IMR-90 (cell line): ENCODE measurements around the gene FDXR.
"Not testable (repeated sequence)": the region's sequence is repeated elsewhere in the genome, so short reads cannot be mapped to it uniquely, and the experiment has no call there.

ENCODE experiments used
- BHLHE40 ChIP-seq: fragments of 150-350 bp; IDR thresholded peaks from 2 replicates; pipeline ENCODE4 v1.6.1; 2016; ENCODE audit warnings: mild to moderate bottlenecking, low read depth, low read length
- CEBPB ChIP-seq: IDR thresholded peaks from 2 replicates; pipeline ENCODE4 v1.6.1; 2012; ENCODE audit warnings: low read depth, low read length, improper control_type of control experiment
- MAZ ChIP-seq: IDR thresholded peaks from 2 replicates; pipeline ENCODE4 v1.6.1; 2012; ENCODE audit warnings: low read depth, mild to moderate bottlenecking, low read length, improper control_type of control experiment, moderate library complexity, borderline replicate concordance
- MXI1 ChIP-seq: IDR thresholded peaks from 2 replicates; pipeline ENCODE4 v1.6.1; 2012; ENCODE audit warnings: low read depth, mild to moderate bottlenecking, low read length, moderate library complexity, borderline replicate concordance
- POLR2A ChIP-seq: IDR thresholded peaks from 2 replicates; pipeline ENCODE4 v1.6.1; 2012; ENCODE audit warnings: mild to moderate bottlenecking, low read depth, low read length
- RAD21 ChIP-seq: IDR thresholded peaks from 2 replicates; pipeline ENCODE4 v1.6.1; 2012; ENCODE audit warnings: low read length, improper control_type of control experiment
- RFX5 ChIP-seq: IDR thresholded peaks from 2 replicates; pipeline ENCODE4 v1.8.0; 2012; ENCODE audit warnings: low read depth, mild to moderate bottlenecking, low read length, moderate library complexity
- SMC3 ChIP-seq: fragments of 150-350 bp; IDR thresholded peaks from 2 replicates; pipeline ENCODE4 v1.6.1; 2016; ENCODE audit warnings: low read depth, mild to moderate bottlenecking, antibody characterized with exemption, low read length, moderate library complexity
- TF ChIP-seq, protein P1 (sequence below): conservative IDR thresholded peaks from 2 replicates; pipeline ENCODE4 v1.5.1; 2012; ENCODE audit warnings: mild to moderate bottlenecking, low read depth, low read length, improper control_type of control experiment

DNA sequence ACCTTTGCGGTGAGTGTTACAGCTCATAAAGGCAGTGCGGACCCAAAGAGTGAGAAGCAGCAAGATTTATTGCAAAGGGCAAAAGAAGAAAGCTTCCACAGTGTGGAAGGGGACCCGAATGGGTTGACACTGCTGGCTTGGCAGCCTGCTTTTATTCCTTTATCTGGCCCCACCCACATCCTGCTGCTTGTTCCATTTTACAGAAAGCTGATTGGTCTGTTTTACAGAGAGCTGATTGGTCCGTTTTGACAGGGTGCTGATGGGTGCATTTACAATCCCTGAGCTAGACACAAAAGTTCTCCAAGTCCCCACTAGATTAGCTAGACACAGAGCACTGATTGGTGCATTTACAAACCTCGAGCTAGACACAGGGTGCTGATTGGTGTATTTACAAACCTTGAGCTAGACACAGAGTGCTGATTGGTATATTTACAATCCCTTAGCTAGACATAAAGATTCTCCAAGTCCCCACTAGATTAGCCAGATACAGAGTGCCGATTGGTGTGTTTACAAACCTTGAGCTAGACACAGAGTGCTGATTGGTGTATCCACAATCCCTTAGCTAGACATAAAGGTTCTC lies 33.5 kb upstream of the FDXR start:
- not testable (repeated sequence) for TF ChIP-seq POLR2A, RFX5, SMC3, RAD21, BHLHE40, MAZ, MXI1, CEBPB
- TF ChIP-seq, protein P1, sequence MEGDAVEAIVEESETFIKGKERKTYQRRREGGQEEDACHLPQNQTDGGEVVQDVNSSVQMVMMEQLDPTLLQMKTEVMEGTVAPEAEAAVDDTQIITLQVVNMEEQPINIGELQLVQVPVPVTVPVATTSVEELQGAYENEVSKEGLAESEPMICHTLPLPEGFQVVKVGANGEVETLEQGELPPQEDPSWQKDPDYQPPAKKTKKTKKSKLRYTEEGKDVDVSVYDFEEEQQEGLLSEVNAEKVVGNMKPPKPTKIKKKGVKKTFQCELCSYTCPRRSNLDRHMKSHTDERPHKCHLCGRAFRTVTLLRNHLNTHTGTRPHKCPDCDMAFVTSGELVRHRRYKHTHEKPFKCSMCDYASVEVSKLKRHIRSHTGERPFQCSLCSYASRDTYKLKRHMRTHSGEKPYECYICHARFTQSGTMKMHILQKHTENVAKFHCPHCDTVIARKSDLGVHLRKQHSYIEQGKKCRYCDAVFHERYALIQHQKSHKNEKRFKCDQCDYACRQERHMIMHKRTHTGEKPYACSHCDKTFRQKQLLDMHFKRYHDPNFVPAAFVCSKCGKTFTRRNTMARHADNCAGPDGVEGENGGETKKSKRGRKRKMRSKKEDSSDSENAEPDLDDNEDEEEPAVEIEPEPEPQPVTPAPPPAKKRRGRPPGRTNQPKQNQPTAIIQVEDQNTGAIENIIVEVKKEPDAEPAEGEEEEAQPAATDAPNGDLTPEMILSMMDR, result not testable (repeated sequence)
